Stimulated activated CD4-positive, alpha-beta T cell treated with anti-CD3 and anti-CD28 coated beads, Interleukin-12 subunit alpha, Interleukin-12 subunit beta, amount 100 ng/mL, for 4 hours (primary cell): ENCODE data around the gene PSME3IP1.
"Not testable (repeated sequence)": the region's sequence is repeated elsewhere in the genome, so short reads cannot be mapped to it uniquely, and the experiment has no call there.

Source experiments
- DNase-seq: peaks from one replicate; pipeline ENCODE4 v3.0.0-alpha.2; 2020

PSME3IP1 gene

GRCh38 chr16:57185945-57186871 is at the start of gene PSME3IP1, which contains the start of gene RSPRY1:
Gene PSME3IP1, minus strand, starts transcription at chr16:57186039. Its CDS starts 12,185 bp downstream, at chr16:57173854.
Gene RSPRY1, plus strand, starts transcription at chr16:57186329. Its CDS starts 18,330 bp downstream, at chr16:57204659.
- DNase-seq = peak; percentile 94

- DNase-seq = no peak
Observed at GRCh38 chr16:57235128-57236021, 49.5 kb upstream of the PSME3IP1 start.

GRCh38 chr16:57234707-57235092 is 48.9 kb upstream of the PSME3IP1 start:
- no peak for DNase-seq

- DNase-seq = no peak
Observed at GRCh38 chr16:57233944-57234706, 48.3 kb upstream of the PSME3IP1 start.

- no peak for DNase-seq
Observed at GRCh38 chr16:57231821-57232350, 46.0 kb upstream of the PSME3IP1 start.

- no peak for DNase-seq
Observed at GRCh38 chr16:57229079-57229478, 43.2 kb upstream of the PSME3IP1 start.

- no peak for DNase-seq
Observed at GRCh38 chr16:57226701-57227621, 41.1 kb upstream of the PSME3IP1 start.

- DNase-seq = no peak
Observed at GRCh38 chr16:57225978-57226377, 40.1 kb upstream of the PSME3IP1 start.

- no peak for DNase-seq
Observed at GRCh38 chr16:57224651-57225335, 39.0 kb upstream of the PSME3IP1 start.

- no peak for DNase-seq
Observed at GRCh38 chr16:57223057-57223456, 37.2 kb upstream of the PSME3IP1 start.

- DNase-seq = no peak
Observed at GRCh38 chr16:57216968-57217367, 31.1 kb upstream of the PSME3IP1 start.

GRCh38 chr16:57213462-57213861 is 27.6 kb upstream of the PSME3IP1 start:
- no peak for DNase-seq

- no peak for DNase-seq
Observed at GRCh38 chr16:57209780-57210179, 23.9 kb upstream of the PSME3IP1 start.

- DNase-seq = no peak
Observed at GRCh38 chr16:57208926-57209325, 23.1 kb upstream of the PSME3IP1 start.

GRCh38 chr16:57204675-57205074 is 18.8 kb upstream of the PSME3IP1 start:
- no peak for DNase-seq

- no peak for DNase-seq
Observed at GRCh38 chr16:57203451-57203850, 17.6 kb upstream of the PSME3IP1 start.

- DNase-seq = no peak
Observed at GRCh38 chr16:57202095-57202886, 16.5 kb upstream of the PSME3IP1 start.

GRCh38 chr16:57200926-57201325 is 15.1 kb upstream of the PSME3IP1 start:
- not testable (repeated sequence) for DNase-seq

- not testable (repeated sequence) for DNase-seq
Observed at GRCh38 chr16:57200321-57200720, 14.5 kb upstream of the PSME3IP1 start.

- DNase-seq = no peak
Observed at GRCh38 chr16:57196753-57197152, 10.9 kb upstream of the PSME3IP1 start.
